Measurements from ENCODE around the gene VSIG10. TPM values are rescaled to one million over a fixed set of nuclear protein-coding genes. Genes with fewer than 3 reads are reported as not detected.

VSIG10 gene
- polyA plus RNA-seq, 3 donors, result 21.5 to 33.0 (median 24.1) TPM

GRCh38 chr12:118017926-118018325 lies 85.9 kb downstream of the VSIG10 start:
- DNase-seq (ENCODE audit: extremely low read depth in 1 of 11, low read depth in 9 of 11, low spot score in 4 of 11), result no peak

- DNase-seq (ENCODE audit: extremely low read depth in 1 of 11, low read depth in 9 of 11, low spot score in 4 of 11), result peak; percentile 91 to 99 (median 96)
These were observed 87.2 kb downstream of the VSIG10 start, which contains the start of gene RFC5 for GRCh38 chr12:118016424-118017264. TSS of gene RFC5 (plus strand) at chr12:118016703. CDS start at chr12:118016828, 125 bp downstream.

- no peak for DNase-seq (ENCODE audit: extremely low read depth in 1 of 11, low read depth in 9 of 11, low spot score in 4 of 11)
These were observed 87.9 kb downstream of the VSIG10 start for GRCh38 chr12:118015944-118016343.

- DNase-seq (ENCODE audit: extremely low read depth in 1 of 11, low read depth in 9 of 11, low spot score in 4 of 11), result no peak
These were observed 88.5 kb downstream of the VSIG10 start for GRCh38 chr12:118015306-118015705.

Other genes with a start within 250 kb of the VSIG10 start
- gene KSR2, start 135.0 kb downstream of the VSIG10 start, polyA plus RNA-seq (ENCODE audit: insufficient read length in 3 of 3), result under 1 TPM; 0.88 to 0.98 (median 0.95) TPM
- gene RFC5, start 87.3 kb downstream of the VSIG10 start, polyA plus RNA-seq (ENCODE audit: insufficient read length in 3 of 3), result 10 to 100 TPM; 35.7 to 40.8 (median 37.6) TPM
- gene WSB2, start 42.8 kb downstream of the VSIG10 start, polyA plus RNA-seq (ENCODE audit: insufficient read length in 3 of 3), result 10 to 100 TPM; 46.3 to 51.8 (median 48.2) TPM
- gene PEBP1, start 32.1 kb upstream of the VSIG10 start, polyA plus RNA-seq (ENCODE audit: insufficient read length in 3 of 3), result 100 to 1,000 TPM; 295 to 316 (median 310) TPM

All from renal cortex interstitium (tissue), 11 donors.